HG03103 (cell line): ENCODE results near the gene MEG3.

Experiments
- ATAC-seq: cut with Tn5 transposase; IDR thresholded peaks from one replicate; pipeline ENCODE4 v1.9.1; 2021; ENCODE audit warnings: low read depth; ENCODE audit not compliant: unreplicated experiment

MEG3 gene

DNA sequence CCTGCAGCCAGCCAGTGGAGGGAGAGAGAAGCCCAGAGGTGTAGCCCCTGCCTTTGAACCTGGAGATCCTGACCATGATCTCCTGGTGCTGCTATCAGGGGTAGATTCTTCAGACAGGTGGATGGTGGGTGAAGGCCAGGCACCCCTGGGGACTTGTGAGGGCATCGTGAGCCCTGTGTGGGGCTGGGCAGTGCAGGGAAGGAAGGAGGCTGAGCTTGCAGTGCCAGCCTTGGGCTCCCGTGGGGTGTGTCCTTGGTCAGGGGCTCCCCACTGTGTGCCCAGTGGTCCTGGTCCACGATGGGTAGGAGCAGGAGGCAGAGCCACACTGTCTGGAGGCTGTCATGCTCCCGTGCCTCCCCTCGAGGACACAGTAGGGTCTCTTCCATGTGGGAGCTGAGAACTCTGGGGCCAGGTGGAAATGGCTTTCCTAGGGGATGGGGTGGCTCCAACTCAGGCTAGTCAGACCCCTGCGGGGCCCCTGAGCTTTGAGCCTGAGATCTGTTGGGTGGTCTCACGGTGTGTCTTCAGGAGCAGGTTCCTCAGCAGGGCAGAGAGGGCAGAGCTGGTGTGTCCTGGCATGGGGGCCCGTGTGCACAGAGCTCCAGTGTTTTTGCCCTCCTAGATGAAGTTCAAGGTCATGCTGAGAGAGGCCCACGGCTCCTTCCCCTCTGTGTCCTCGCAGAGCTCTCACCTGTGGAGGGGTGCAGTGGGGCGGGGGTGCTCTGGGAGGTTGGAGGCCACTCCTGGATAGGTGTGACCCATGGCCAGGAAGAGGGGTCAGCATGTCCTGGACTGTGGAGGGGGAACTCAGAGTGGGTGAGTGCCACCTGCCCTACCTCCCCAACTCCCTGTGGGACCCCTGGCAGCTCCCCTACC lies 52.6 kb downstream of the MEG3 start:
- ATAC-seq: no peak

DNA sequence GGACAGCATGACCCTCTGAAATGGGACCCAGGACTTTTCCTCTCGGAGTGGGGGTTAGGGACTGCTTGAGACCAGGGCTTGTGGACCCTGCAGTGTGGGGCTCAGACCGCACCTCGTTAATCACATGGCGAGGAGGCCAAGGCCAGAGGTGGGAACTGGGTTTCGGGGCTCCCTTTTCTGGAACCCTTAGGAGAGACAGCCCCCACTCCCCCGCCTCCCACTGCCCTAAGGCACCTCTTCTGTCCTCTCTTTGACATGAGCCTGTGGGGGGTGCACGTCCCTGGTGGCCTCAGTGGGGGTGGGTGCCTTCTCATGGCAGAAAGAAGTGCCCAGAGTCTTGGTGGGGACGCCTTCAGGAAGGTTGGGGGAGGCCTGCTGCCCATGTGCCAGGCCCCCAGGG lies 53.3 kb downstream of the MEG3 start:
- ATAC-seq: no peak

DNA sequence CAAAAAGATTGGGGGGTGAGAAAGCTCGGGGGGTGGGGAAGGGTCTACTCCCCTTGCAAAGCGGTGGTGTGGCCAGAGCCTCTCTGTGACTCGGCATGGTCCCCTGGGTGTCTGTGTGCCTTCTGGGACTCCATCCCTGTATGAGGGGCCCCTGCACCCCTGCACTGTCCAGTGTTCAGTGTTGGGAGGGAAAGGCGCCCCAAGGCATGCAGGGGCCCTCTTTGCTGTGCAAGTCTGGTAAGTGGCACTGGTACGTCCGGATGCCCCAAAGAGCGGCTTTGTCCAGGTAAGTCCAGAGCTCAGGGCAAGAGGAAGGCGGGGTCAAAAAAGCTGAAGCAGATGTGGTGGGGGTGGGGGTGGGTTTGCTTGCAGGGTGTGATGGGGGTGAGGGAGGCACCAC lies 53.9 kb downstream of the MEG3 start:
- no peak for ATAC-seq

DNA sequence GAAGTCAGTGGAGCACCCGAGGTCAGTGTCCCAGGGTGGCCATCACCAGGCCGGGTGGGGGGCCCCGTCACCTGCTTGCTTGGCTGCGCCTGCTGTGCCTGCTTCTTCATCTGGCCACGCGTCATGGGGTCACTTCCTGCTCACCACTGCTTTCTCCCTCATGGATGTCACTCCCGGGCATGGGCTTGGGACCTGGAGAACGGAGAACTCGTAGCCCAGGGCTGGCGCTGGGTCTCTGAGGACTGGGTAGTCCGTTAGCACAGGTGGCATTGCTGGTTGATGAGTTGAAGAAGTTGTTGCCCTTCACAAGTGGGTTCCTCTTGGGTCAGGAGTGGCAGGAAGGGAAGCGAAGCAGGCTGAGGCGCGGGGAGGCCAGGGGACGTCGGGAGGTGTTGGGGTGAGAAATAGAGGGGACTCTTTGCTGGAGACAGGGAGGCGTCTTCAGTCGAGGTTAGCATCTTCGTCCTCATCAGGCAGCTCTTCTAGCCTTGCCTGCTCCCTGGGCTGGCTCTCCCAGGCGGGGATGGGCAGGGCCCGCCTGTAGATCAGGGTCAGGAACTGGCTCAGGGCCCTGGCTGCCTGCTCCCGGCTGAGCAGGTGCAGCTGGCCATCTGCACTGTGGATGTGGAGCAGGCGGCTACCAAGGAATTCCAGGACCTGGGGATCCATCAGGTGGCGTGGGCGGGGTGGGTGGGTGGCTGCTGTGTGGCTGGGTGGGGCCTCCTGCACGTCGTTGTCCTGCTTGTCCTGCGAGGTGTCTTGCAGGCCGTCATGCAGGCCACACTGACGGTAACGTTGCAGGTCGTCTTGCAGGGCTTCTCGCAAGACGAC lies 54.6 kb downstream of the MEG3 start:
- ATAC-seq: no peak

DNA sequence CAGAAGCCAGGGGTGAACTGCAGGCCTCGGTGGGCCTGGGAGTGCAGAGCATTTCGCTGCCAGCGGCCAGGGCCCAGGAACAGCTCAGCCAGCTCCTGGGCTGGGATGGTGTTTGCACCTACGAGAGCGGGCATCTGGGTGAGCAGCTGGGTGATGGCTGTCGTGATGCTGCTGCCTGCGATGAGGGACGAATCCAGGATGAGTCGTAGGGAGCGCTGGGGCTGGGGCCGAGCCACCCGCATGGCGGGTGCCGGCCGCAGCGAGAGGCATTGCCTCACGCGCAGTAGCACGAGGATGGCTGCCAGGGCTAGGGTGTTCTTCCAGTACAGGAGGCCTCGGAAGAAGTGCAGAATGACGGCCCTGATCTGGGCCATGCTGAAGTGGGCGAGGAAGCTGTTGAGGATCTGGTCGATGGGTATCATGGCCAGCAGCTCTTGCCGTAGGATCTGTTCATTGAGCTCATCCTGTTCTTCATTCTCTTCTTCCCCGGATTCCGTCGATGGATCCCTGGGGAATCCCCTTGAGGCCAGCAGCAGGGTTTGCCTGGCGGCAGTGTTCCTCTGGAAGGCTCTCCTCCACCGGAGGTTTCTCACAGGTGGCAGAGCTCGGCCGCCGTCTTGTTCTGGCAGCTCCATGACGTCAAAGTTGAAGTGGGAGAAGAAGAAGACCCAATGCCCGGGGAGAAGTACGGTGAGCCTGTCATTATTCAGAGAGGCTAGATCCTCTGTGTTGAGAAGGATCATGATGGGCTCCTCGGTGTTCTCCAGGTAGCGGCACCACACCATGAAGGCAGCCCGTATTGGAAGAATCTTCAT lies 55.5 kb downstream of the MEG3 start:
- ATAC-seq: no peak

DNA sequence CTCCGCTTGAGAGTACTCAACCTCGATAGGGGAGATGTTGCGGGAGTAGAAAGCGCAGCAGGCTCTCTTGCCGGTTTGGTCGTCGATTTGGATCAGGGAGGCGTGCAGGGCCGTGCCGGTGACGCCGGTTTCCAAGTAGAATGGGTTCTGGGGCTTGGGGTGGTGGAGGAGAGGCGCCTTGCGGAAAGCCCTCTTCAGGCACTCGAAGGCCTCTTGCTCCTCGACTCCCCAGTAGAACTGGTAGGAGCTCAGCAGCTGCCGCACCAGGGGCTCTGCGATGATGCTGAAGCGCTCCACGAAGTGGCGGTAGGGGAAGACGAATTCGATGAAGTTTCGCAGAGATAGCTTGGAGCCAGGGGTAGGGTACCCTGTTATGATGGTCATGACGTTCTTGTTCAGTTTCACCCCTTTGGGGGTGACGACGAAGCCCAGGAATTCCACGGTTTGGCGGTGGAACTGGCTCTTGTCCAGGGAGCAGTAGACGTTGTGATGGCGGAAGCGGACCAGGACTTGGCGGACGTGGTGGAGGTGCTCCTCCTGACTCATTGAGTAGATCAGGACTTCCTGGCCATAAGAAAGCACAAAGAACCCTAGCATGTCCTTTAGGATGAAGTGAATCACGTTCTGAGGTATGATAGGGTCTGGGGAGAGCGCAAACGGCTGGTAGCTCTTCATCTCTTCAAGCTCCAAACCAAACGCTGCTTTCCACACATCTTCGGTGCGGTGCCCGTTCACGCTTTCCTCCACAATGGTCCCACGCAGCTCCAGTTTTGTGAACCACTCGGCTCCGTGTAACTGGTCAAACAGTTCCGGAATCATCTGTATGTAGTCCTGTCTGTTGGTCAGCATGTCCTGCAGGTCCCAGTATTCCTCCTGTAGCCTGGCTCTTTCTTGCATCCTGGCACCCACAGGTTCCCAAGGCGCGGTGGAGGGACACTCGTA lies 56.4 kb downstream of the MEG3 start:
- no peak for ATAC-seq

DNA sequence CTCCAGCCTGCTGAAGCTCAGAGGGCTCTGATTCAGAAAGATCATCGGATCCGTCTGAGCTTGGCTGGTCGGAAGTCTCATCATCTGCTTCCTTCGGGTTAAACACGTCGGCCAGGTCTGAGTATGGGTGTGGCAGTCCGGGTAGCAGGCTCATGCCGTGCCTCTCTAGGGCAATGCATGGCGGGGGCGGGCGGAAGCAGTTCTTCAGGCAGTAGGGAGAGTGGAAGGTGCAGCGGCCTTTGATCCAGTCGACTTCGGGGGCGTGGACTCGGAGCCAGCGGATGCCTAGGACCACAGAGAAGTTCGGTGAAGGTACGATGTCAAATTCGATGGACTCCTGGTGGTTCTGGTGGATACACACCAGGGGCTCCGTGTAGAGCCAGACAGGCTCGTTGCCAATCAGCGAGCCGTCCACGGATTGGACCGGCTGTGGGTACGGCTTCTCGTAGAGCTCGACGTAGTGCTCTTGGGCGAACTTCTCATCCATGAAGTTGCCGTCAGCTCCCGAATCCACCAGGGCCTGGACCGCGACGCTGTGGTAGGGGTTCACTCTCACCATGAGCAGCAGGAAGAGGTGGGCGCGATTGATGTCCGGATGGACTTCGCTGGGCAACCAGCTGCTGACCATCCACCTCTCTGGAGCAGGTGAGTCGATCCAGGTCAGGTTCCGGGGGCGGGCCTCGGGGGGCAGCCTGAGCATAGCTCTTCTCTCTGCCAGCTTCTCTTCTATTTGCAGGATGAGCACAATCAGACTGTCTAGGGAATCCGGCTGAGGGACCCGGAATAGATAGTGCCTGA lies 57.3 kb downstream of the MEG3 start:
- ATAC-seq: no peak

DNA sequence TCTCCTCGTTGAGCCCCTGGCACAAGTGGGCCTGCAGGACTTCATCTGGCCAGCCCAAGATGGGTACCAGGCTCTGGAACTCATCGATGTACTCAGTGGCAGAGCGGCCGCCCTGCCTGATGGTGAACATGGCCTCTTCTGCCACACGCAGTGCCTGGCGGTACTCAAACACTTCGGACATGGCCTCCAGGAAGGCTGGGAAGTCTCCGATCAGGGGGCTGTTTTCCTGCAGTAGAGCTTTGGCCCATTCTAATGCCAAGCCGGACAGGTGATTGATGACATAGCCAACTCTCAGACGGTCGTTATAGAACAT lies 57.8 kb downstream of the MEG3 start:
- no peak for ATAC-seq

DNA sequence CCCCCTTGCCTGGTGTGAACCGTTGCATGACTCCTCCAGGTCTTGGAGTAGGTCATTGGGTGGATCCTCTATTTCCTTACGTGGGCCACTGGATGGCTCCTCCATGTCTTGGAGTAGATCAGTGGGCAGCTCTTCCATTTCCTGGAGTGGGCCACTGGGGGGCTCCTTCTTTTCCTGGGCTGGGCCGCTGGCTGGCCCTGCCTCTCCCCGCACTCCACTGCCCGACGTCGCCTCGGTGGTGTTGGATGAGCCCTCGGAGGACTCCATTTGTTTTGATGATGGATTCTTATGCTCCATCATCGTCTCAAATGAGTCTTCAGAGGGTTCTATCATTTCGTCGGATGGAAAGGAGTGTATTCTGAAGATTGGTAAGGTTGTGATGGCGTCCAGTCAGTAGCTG lies 58.5 kb downstream of the MEG3 start:
- ATAC-seq: no peak

DNA sequence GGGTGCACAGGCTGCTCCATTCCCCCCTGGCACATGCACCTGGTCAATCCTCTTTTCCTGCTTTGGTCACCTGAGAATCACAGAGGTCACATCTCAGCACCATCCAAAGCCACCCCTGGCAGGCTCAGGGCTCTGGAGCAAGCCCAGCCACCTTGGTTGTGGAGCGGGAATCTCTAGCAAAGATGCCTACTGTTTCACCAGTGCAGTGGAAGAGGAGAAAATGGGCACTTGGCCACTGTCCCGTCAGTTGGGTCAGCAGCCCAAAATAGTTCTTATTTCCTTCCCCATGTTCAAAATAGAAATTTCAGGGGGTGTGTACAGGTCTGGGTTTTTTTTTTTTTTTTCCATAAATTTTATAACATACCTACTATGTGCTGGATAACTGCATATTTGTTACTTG lies 59.3 kb downstream of the MEG3 start:
- no peak for ATAC-seq

DNA sequence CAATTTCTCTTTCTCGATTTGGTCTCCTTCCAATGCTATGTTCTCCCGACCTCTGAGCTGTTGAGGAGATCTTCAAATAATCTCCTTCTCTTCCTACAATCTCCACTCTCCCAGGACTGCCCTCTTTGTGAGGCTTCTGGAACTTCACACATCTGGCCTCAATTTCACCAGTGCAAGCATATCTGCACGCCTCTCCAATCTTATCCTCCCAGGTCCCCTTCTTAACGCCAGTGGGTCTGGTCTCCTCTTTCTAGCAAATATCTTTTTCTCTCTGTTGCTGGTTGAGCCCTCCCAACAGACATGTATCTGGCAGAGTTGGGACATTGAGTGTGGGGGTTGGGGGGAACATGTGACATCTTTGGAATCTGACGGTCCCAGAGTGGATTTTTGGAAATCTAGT lies 59.7 kb downstream of the MEG3 start:
- ATAC-seq: no peak

DNA sequence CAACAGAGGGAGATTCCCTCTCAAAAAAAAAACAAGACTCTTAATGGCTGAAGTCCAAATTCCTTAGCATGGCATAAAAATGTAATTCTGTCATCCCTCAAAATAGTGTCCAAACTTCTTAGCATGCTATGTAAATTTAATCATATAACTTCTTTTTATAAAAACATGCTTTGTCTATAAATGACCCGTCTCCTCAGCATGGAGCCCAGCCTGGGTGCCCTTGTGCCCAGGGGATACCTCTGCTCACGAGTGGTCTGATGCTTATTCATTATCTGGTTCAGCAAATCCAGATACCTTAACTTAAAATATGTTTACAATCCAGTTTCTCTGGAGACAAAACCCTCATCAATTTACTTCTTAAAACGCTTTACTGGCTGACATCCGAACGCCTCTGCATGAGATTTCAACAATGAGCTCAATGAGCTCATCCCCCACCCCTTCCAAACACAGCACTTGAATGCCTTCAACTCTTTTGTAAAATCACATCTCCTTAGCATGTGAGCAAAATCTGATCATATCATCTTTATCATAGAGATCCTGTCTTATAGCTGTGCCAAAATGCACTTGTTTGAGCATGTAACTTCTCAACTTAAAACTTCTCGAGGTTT lies 61.9 kb downstream of the MEG3 start:
- no peak for ATAC-seq

DNA sequence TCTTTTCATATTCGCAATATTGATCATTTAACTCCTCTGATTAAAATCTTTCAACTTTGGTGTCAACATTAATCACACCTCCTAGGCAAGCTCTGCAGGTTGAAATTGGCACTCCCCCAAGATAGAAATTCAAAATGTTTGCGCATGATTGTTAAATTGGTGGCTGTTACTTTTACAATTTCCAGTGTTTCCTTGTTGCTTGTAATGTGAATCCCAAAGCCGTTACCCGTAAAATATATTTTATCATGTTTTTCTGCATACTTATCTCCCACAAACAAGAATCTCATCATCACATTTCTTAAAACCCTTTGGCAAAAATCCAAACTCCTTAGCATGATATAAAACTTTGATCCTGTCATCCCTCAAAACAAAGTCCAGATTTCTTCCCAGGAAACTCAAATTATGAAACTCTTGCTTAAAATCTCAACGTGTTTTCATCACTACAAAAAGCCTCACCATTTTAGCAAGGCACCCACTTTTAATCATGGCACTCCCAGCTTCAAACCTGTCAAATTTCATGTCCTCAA lies 62.9 kb downstream of the MEG3 start:
- no peak for ATAC-seq

DNA sequence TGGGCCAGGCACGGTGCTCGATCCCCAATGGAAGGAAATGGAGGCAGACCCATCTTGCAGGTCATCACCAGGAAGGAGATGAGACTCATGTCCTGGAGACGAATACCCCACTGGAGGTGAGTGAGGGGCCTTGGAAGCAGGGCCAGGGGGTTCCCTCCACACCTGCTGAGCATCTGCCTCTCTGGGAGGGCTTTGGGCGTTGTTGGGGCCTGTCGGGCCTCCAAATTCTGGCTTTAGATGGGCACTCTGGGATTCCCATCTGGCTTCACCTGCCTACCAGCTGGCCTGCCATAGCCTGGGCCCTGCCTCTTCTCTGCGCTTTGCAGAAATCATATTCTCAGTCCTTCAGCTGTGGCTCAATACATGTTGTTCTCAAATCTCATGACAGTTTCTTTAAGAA lies 63.7 kb downstream of the MEG3 start:
- ATAC-seq: no peak

DNA sequence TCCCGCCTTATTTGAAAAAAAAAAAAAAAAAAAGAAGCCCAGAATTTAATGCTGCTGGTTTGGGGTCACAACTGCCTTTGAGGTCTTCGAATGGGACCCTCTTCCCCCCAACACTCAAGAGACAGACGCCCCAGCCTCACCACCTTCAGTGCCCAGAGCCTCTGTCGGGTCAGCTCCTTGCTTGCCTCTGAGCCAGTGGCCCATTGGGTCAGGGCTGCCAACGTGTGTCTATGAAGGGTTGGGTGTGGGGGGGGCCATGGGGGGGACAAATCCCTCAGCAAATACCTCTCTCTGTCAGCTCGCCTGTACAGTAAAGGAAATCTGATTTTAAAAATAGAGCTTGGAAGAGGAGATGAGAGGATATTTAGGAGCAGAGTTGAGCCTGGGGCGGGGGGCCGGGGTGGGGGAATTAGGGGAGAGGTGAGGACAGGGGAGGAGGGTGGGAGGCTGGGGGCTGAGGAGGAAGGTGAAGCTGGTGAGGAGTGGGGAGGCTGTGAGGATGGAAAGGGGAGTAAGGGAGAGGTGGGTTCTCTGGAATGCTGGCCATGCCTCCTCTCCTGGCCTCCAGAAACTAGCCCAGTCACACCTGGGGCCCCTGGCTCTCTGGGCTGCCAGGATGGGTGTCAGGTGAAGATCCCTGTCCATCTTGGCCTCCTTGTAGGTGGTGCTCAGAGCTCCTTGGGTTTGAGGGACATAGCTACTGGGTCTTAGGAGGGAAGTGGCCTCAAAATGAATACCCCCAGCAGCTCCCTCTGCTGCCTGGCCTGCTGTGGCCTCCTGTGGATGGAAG lies 64.3 kb downstream of the MEG3 start:
- ATAC-seq: no peak

DNA sequence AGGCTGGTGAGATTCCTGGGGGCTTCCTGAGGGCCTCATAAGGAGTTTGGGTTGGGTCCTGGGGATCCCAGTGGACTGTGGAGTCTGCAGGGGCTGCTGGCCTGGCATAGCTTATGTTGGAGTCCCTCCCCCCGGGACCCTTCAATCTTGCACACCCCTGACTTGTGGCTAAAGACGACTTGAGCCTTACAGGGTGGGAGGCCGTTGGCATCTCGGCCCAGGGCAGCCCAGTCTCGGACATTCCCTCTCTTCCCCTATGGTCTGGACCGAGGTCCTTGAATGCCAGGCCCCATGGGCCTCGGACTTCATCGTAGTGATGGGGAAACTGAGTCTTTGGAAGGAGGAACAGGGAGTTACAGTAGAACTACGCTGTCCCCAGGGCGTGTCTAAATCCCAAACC lies 65.1 kb downstream of the MEG3 start:
- ATAC-seq: no peak

DNA sequence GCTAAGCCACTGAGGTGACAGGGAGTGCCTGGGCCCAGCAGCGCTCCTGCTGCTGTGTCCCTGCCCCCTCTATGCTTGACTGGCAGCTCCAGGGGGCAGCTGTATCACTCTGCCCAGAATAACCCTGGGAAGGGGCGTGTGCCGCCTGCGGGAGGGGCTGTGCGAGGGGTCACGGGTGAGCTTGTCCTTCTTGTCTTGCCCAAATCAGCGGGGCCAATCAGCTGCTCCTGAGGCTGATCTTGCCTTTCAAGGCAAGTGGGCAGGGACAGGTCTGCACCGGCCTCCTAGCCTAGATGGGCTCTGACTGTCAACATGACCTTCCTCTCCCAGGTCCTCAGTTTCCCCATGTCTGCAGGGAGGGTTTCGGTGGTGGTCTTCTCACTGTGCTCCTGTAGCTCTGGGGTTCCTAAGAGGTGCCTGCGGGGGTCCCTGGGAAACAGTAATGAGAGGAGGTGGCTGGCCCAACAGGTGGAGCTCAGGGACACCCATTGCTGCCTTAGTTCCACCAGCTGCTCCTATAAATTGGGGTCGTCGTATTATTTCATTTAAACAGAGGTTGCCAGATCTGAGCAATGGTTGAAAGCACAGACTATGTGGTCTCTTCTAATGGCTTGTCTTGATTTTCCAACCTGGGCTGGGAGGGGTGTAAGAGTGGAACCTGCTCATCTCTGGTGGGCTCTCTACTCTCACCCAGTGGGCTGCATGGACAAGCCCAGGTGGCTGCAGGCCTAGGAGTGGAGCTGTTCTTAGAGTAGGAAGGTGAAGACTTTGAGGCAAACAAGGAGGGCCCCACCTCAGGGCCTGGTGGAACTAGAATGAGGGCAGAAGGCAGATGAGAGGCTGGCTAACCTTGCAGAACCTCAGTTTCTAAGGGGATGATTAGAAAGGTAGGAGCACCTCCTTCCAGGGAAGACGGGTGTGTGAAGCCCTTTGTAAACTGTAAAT lies 65.9 kb downstream of the MEG3 start:
- no peak for ATAC-seq
